ENCODE data around the gene GTSF1L. TPM values are rescaled to one million over a fixed set of nuclear protein-coding genes. Genes with fewer than 3 reads are reported as not detected.

Gene GTSF1L
- total RNA-seq, 6 donors from 2014 or later = not detected

DNA sequence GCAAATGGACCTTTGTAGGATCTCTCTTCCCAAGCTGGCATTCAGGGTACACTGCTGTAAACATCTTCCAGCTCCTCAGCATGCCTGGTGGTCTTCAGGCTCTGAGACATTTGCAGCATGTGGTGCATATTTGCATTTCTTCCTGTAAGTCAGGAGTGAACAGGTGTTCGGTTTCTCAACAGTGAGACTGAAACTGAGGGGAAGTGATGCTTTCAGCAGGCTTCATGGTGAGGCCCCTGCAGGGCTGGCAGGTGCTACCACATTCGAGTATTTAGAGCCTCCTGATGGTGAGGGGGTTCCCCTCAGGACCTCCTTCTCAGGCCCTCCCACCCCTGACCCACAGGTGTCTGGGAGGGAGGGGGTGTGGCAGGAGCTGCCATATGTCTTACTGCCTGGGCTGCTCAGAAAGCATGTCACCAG is 44.8 kb downstream of the GTSF1L start:
- Histone ChIP-seq H3K27ac (peak overlapping the region in 1 of 4 donors; percentile 7), H3K36me3 (no peaks in the 10 kb centered on the region), H3K4me3 (no peak overlapping the region), H3K4me1 (no peaks in the 10 kb centered on the region), H3K27me3 (no peaks in the 10 kb centered on the region), H3K9me3 (no peaks in the 10 kb centered on the region)
- TF ChIP-seq EP300 (IDR thresholded peaks at IDR 0.05) (no peak), POLR2AphosphoS5 (IDR thresholded peaks at IDR 0.05) (no peak), POLR2A (IDR thresholded peaks at IDR 0.05) (no peak)
- TF ChIP-seq, protein P1, sequence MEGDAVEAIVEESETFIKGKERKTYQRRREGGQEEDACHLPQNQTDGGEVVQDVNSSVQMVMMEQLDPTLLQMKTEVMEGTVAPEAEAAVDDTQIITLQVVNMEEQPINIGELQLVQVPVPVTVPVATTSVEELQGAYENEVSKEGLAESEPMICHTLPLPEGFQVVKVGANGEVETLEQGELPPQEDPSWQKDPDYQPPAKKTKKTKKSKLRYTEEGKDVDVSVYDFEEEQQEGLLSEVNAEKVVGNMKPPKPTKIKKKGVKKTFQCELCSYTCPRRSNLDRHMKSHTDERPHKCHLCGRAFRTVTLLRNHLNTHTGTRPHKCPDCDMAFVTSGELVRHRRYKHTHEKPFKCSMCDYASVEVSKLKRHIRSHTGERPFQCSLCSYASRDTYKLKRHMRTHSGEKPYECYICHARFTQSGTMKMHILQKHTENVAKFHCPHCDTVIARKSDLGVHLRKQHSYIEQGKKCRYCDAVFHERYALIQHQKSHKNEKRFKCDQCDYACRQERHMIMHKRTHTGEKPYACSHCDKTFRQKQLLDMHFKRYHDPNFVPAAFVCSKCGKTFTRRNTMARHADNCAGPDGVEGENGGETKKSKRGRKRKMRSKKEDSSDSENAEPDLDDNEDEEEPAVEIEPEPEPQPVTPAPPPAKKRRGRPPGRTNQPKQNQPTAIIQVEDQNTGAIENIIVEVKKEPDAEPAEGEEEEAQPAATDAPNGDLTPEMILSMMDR (IDR thresholded peaks at IDR 0.05) = no peak
- DNase-seq (no peak), ATAC-seq (ENCODE audit: low FRiP score in 2 of 2) (peak in 1 of 2 donors; percentile 46)
- 74 to 85% methylated on average over 2 of the region's 2 CpGs for WGBS, 2 donors

DNA sequence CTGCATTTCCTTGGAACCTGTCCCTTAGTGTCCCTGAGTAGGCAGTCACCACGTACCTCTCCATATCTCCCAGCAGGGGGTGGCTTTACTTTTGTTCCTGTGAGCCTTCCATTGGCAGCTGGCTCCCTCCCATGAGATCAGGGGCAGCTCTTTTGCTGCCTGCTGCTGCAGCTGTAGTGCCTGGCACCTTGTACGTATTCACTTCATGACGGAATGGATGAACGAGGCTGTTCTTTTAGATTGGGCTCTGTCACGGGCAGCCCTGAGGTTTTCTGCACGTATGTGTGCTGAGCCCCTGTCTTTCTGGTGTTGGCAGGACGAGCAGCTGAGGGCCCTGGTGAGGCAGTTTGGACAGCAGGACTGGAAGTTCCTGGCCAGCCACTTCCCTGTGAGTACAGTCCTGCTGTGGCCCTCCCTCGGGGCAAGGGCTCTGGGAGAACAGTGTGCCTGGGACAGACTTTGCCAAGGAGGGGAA is 45.3 kb downstream of the GTSF1L start:
- ATAC-seq (ENCODE audit: low FRiP score in 2 of 2) (no peak), DNase-seq (no peak)
- H3K4me1 ChIP-seq = no peaks in the 10 kb centered on the region
- no peaks in the 10 kb centered on the region for H3K9me3 ChIP-seq
- TF ChIP-seq EP300 (IDR thresholded peaks at IDR 0.05) = no peak
- no peak for TF ChIP-seq POLR2AphosphoS5 (IDR thresholded peaks at IDR 0.05)
- TF ChIP-seq, protein P1 (IDR thresholded peaks at IDR 0.05) = no peak
- no peak for TF ChIP-seq POLR2A (IDR thresholded peaks at IDR 0.05)
- no peak overlapping the region for H3K4me3 ChIP-seq
- 81 to 86% methylated on average over 5 to 8 of the region's 8 CpGs for WGBS, 2 donors
- no peaks in the 10 kb centered on the region for H3K27me3 ChIP-seq
- H3K27ac ChIP-seq = peak overlapping the region in 1 of 4 donors; percentile 7
- no peaks in the 10 kb centered on the region for H3K36me3 ChIP-seq

DNA sequence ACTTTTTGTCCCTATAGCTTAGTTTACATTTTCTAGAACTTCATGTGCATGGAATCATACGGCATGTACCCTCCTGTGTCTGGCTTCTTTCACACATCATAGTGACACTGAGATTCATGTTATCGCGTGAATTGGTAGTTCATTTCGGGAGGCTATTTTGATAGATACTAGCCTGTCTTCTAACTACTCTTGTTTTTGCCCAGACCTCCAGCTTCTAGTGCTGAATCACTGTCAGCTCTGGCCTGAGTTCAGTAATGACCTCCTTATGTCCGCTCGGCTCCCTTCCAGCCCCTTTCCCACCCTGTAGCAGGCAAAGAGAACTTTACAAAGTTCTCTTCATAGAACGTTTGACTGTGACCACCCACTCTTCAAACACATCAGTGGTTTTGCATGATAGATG is 45.8 kb downstream of the GTSF1L start:
- peak overlapping the region in 1 of 4 donors; percentile 7 for H3K27ac ChIP-seq
- no peaks in the 10 kb centered on the region for H3K36me3 ChIP-seq
- H3K4me1 ChIP-seq = no peaks in the 10 kb centered on the region
- DNase-seq (no peak), ATAC-seq (ENCODE audit: low FRiP score in 2 of 2) (no peak)
- WGBS, 2 donors = 86 to 89% methylated on average over 7 of the region's 7 CpGs
- no peak for TF ChIP-seq POLR2A (IDR thresholded peaks at IDR 0.05)
- TF ChIP-seq EP300 (IDR thresholded peaks at IDR 0.05) = no peak
- TF ChIP-seq, protein P1 (IDR thresholded peaks at IDR 0.05) = no peak
- TF ChIP-seq POLR2AphosphoS5 (IDR thresholded peaks at IDR 0.05) = no peak
- no peaks in the 10 kb centered on the region for H3K27me3 ChIP-seq
- no peaks in the 10 kb centered on the region for H3K9me3 ChIP-seq
- no peak overlapping the region for H3K4me3 ChIP-seq

DNA sequence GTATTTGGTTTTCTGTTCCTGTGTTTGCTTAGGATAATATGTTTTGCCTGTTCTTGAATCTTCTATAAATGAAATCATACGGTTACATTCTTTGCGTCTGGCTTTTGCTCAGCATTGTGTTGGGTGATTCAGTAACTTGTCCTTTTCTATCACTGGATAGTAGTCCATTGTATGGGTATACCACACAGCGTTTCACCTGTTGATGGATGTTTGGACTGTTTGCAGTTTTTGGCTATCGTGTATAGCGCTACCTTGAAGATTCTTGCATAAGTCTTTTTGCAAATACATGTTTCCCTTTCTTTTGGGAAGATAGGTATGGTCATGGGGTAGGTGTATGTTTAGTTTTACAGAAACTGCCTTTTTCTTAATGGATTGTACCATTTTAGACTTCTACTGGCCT is 50.4 kb downstream of the GTSF1L start:
- 90 to 95% methylated on average over 5 of the region's 5 CpGs for WGBS, 2 donors
- ATAC-seq (ENCODE audit: low FRiP score in 2 of 2) = no peak
- Histone ChIP-seq H3K4me1 (no peaks in the 10 kb centered on the region), H3K36me3 (no peaks in the 10 kb centered on the region), H3K4me3 (no peak overlapping the region), H3K27ac (no peak overlapping the region), H3K27me3 (no peaks in the 10 kb centered on the region), H3K9me3 (no peaks in the 10 kb centered on the region)
- no peak for DNase-seq
- TF ChIP-seq EP300 (IDR thresholded peaks at IDR 0.05) = no peak
- TF ChIP-seq POLR2AphosphoS5 (IDR thresholded peaks at IDR 0.05) = no peak
- TF ChIP-seq, protein P1 (IDR thresholded peaks at IDR 0.05) = no peak
- TF ChIP-seq POLR2A (IDR thresholded peaks at IDR 0.05) = no peak

Other genes starting within 250 kb of the GTSF1L start
- gene L3MBTL1, start 219.3 kb downstream of the GTSF1L start, total RNA-seq = 10 to 100 TPM in 3 of 6 donors, 1 to 10 TPM in 3; 4.9 to 50.3 (median 11.3) TPM
- 1 to 10 TPM in 4 of 6 donors, under 1 TPM in 2; 0.91 to 1.9 (median 1.1) TPM for gene SGK2, start 168.0 kb downstream of the GTSF1L start, total RNA-seq
- gene IFT52, start 136.1 kb downstream of the GTSF1L start, total RNA-seq = 10 to 100 TPM; 16.8 to 25.2 (median 18.5) TPM
- 1 to 10 TPM in 4 of 6 donors, under 1 TPM in 2; under 0.01 to 3.5 (median 1.4) TPM for gene MYBL2, start 59.9 kb downstream of the GTSF1L start, total RNA-seq
- gene TOX2, start 187.8 kb upstream of the GTSF1L start, total RNA-seq = 10 to 100 TPM in 5 of 6 donors, 1 to 10 TPM in 1; 7.2 to 29.3 (median 23.7) TPM

Measured in upper lobe of left lung (tissue), 6 donors.